ENCODE data around the gene RPUSD2.

GRCh38 chr15:40613080-40613479 is 44.0 kb downstream of the RPUSD2 start:
- TF ChIP-seq CTCF (conservative IDR thresholded peaks at IDR 0.05; ENCODE audit: low read depth, low read length) (no peak), EZH2phosphoT487 (IDR thresholded peaks at IDR 0.05; ENCODE audit: borderline replicate concordance, low read length) (no peak), EZH2 (IDR thresholded peaks at IDR 0.05; ENCODE audit: low read length, unreplicated experiment) (no peak)
